Psoas muscle (tissue), 8 donors: ENCODE results near the gene MPDZ. TPM values are rescaled to one million over a fixed set of nuclear protein-coding genes. Genes with fewer than 3 reads are reported as not detected.

Source experiments
- ATAC-seq, 4 donors: fragments of 200-7000 bp; cut with Tn5 transposase; one replicate each; pipeline ENCODE4 v1.9.1; 2020; ENCODE audit warnings: moderate library complexity in 3 of 4, mild to moderate bottlenecking in 2 of 4
- DNase-seq, 2 donors: peaks; one replicate each; pipeline ENCODE4 v3.0.0-alpha.2; 2020
- H3K27ac ChIP-seq: fragments of 200-600 bp; one replicate; pipeline ENCODE4 v1.8.0; 2022
- H3K27me3 ChIP-seq, 3 donors: fragments of 200-600 bp in 1 of 3; one replicate each; pipeline versions ENCODE4 v1.6.1 to v1.8.0; 2013 to 2022; ENCODE audit warnings: low read length in 2 of 3, mild to moderate bottlenecking in 2 of 3, moderate library complexity in 1 of 3; ENCODE audit not compliant: insufficient read depth in 3 of 3
- H3K36me3 ChIP-seq, 2 donors: fragments of 200-600 bp in 1 of 2; one replicate each; pipeline versions ENCODE4 v1.6.1 to v1.8.0; 2013 to 2022; ENCODE audit warnings: low read depth in 1 of 2, mild to moderate bottlenecking in 1 of 2, moderate library complexity in 1 of 2; ENCODE audit not compliant: insufficient read depth in 1 of 2
- H3K4me1 ChIP-seq: fragments of 200-600 bp; one replicate; pipeline ENCODE4 v1.8.0; 2022
- H3K4me3 ChIP-seq: fragments of 200-600 bp; one replicate; pipeline ENCODE4 v1.8.0; 2022; ENCODE audit warnings: mild to moderate bottlenecking
- H3K9me3 ChIP-seq: fragments of 200-600 bp; one replicate; pipeline ENCODE4 v1.8.0; 2022
- WGBS, 3 donors: extraction: QIAGEN DNeasy Blood & Tissue Kit; methylation state at CpG; one replicate each; pipeline versions ENCODE4 v1.1.6 to v1.1.7; 2013; 5-methylcytosine and 5-hydroxymethylcytosine counted together
- intact Hi-C, 2 donors: fragments of 100-400 bp; cut with DNase I; formaldehyde crosslinking; loops; one replicate each; pipeline versions ENCODE4 v1.11.0 to v1.14.2; 2022
- polyA plus RNA-seq, 3 donors: library from polyadenylated mRNA; stranded (reverse); fragments of 200-250 nt; gene quantifications; one replicate each; pipeline ENCODE4 v1.2.3, GENCODE V29; 2013
- total RNA-seq, 4 donors: library from RNA; stranded (reverse); fragmentation: NEBNext Ultra II Directional in 2 of 4; extraction: Animal tissue kit (Norgen Biotek cat#: 25700) in 2 of 4; gene quantifications; one replicate each; pipeline versions ENCODE4 v1.2.1 to v1.2.4, GENCODE V29; 2021 to 2023
- TF ChIP-seq, protein P1 (sequence below): fragments of 200-600 bp; IDR thresholded peaks from one replicate; pipeline ENCODE4 v1.8.0; 2022; ENCODE audit warnings: antibody characterized with exemption
- donor health status: healthy with polysubstance abuse.
- donor health status: DM: no; HTN: no; CAD: no; lungs with moderate emphysema.
- donor health status: Bipolar disorder and iron deficiency.
- donor health status: healthy.
- donor health status: DM: yes; HTN: yes; CAD: no.
- donor health status: DM: no; HTN: no; CAD: no.
- donor health status: DM: no; HTN: no; CAD: no.
- donor health status: DM: yes; HTN: yes; CAD: no.

MPDZ gene
- total and polyA plus RNA-seq, 7 donors: 9.3 to 42.8 (median 23.1) TPM

DNA sequence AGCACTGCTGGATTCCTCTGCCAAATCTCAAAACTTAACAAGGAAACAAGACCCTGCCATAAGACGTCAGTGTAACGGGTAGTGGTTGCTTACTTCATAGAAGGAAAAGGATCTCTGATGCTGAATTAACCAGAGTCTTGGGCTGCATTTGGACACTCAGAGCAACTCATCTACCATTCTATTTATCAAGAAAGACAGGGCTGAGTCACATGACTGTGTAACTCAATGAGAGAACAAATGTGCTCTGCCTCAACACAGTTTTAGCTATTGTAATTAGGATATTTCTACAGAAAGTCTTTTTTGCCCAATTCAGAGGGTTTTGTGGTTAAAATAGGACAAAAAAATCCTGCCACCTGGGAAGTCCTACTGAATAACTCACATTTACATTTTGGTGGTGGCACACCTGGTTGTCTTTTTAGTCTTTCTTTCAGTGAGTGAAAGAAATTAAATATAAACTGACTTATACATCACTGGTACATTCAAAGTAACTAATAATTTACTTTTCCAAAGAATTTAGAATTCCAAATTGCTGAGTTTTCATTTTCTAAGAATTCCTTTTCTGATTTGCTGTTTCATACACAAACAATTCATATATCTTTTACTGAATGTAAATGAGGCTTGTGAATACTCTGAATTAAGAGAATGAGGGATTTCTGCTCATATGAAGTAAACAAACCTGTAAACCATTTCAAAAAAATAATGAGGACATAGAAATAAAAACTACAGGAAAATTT is 104.4 kb downstream of the MPDZ start:
- TF ChIP-seq, protein P1, sequence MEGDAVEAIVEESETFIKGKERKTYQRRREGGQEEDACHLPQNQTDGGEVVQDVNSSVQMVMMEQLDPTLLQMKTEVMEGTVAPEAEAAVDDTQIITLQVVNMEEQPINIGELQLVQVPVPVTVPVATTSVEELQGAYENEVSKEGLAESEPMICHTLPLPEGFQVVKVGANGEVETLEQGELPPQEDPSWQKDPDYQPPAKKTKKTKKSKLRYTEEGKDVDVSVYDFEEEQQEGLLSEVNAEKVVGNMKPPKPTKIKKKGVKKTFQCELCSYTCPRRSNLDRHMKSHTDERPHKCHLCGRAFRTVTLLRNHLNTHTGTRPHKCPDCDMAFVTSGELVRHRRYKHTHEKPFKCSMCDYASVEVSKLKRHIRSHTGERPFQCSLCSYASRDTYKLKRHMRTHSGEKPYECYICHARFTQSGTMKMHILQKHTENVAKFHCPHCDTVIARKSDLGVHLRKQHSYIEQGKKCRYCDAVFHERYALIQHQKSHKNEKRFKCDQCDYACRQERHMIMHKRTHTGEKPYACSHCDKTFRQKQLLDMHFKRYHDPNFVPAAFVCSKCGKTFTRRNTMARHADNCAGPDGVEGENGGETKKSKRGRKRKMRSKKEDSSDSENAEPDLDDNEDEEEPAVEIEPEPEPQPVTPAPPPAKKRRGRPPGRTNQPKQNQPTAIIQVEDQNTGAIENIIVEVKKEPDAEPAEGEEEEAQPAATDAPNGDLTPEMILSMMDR: no peak
- intact Hi-C loops: no loop called here
- ATAC-seq: no peak
- no peak overlapping the region for H3K27ac ChIP-seq
- H3K36me3 ChIP-seq: peaks cover 2 to 57% of the 10 kb centered on the region in 2 donors
- no peak for DNase-seq
- 92 to 96% (median 96%) methylated on average over 2 of the region's 2 CpGs for WGBS, 3 donors
- no peak overlapping the region for H3K4me3 ChIP-seq
- no peaks in the 10 kb centered on the region for H3K9me3 ChIP-seq
- H3K4me1 ChIP-seq: no peaks in the 10 kb centered on the region
- no peaks in the 10 kb centered on the region for H3K27me3 ChIP-seq

DNA sequence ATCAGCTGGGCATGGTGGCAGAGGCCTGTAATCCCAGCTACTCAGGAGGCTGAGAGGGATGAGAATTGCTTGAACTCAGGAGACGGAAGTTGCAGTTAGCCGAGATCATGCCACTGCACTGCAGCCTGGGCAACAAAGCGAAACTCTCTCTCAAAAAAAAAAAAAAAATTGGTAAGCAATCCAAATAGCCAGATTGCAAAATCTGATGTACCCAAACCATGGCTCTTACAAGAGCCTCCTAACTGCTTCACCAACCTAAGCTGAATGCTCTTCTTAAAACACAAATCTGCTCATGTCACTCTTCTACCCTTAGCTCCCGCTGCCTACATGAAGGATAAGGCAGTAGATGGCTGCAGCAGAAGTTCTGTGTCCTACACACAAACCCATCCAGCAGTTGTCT is 105.9 kb downstream of the MPDZ start:
- intact Hi-C loops: no loop called here
- peaks cover 2 to 59% of the 10 kb centered on the region in 2 donors for H3K36me3 ChIP-seq

DNA sequence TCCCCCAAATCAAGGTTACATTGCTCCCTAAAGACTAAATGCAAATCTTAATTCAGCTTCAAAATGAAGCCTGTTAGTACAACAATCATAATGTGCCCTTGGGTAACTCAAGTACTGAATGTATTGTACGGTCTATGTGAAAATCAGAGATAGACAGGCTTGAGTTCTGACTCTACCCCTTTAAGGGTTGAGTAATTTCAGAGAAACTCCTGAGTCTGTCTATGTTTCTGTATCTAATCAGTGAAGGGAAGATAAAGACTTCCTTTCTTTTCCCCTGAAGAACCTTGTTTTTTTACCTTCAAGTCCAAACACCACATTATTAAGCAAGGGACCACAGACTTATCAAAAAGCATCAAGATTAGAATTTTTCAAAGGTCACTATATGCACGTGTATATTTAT is 108.2 kb downstream of the MPDZ start:
- no peaks in the 10 kb centered on the region for H3K9me3 ChIP-seq
- no peak overlapping the region for H3K27ac ChIP-seq
- TF ChIP-seq, protein P1: no peak
- no peak for ATAC-seq
- no peak for DNase-seq
- no peaks in the 10 kb centered on the region for H3K4me1 ChIP-seq
- intact Hi-C loops: no loop called here
- no peak overlapping the region for H3K4me3 ChIP-seq
- peaks cover 2 to 56% of the 10 kb centered on the region in 2 donors for H3K36me3 ChIP-seq
- 90 to 93% (median 92%) methylated on average over 2 of the region's 2 CpGs for whole genome bisulfite sequencing, 3 donors
- H3K27me3 ChIP-seq: no peaks in the 10 kb centered on the region

More for the DNA sequence above, 105.9 kb downstream of the MPDZ start:
- Histone ChIP-seq H3K4me1 (no peaks in the 10 kb centered on the region), H3K27ac (no peak overlapping the region), H3K4me3 (no peak overlapping the region), H3K9me3 (no peaks in the 10 kb centered on the region), H3K27me3 (no peaks in the 10 kb centered on the region)
- DNase-seq (no peak), ATAC-seq (no peak)
- TF ChIP-seq, protein P1: no peak
- 96 to 100% (median 100%) methylated on average over 4 of the region's 4 CpGs for WGBS, 3 donors

DNA sequence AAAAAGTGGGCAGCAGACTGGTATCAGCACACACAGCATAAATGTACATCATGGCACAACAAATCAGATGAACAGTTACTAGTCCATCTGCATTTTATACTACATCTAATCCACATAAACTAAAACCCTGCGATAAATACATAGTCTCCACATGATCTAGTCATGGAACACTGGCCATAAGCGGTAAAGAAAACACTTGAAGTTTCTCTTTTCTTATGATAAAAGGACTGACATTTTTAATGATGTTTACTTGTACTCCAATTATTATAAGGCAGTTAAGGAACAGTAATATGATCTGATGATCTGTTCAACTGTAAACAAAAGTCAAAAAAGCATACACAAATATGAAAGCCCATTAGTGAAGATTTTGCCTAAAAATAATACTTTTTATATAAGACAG is 112.5 kb downstream of the MPDZ start:
- Histone ChIP-seq H3K36me3 (peaks cover 0 to 40% of the 10 kb centered on the region in 2 donors), H3K9me3 (no peaks in the 10 kb centered on the region), H3K27ac (no peak overlapping the region), H3K4me1 (no peaks in the 10 kb centered on the region), H3K27me3 (no peaks in the 10 kb centered on the region), H3K4me3 (no peak overlapping the region)
- intact Hi-C loops: no loop called here
- WGBS, 3 donors: 97 to 100% (median 99%) methylated on average over 2 of the region's 2 CpGs
- TF ChIP-seq, protein P1: no peak
- ATAC-seq: no peak
- DNase-seq: no peak

DNA sequence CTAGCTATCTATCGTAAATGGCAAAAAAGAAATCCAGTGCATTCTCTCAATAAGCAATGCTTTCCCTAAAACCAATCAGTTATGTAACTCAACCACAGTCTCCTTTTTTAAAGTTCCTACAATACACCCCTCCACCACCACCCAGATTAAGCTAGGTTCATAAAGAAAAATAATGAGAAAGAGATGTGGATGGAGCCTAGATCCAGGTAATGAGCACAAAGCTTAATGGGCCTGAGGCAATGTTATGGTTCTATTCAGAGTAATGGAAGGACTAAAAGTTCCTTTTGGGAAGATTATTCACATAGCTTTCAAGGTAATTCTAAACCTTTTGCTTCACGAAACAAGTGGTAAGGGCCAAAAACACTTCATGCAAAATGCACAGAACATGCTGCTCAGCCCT is 113.5 kb downstream of the MPDZ start:
- Histone ChIP-seq H3K27me3 (no peaks in the 10 kb centered on the region), H3K4me3 (no peak overlapping the region), H3K9me3 (no peaks in the 10 kb centered on the region), H3K4me1 (no peaks in the 10 kb centered on the region), H3K27ac (no peak overlapping the region), H3K36me3 (peaks cover 0 to 47% of the 10 kb centered on the region in 2 donors)
- ATAC-seq (no peak), DNase-seq (no peak)
- TF ChIP-seq, protein P1: no peak
- 71 to 86% (median 78%) methylated on average over 2 of the region's 2 CpGs for WGBS, 3 donors
- intact Hi-C loops: no loop called here
